Posterior cingulate gyrus (tissue), 11 donors: ENCODE results near the gene PLD4.
"Not testable (repeated sequence)": the region's sequence is repeated elsewhere in the genome, so short reads cannot be mapped to it uniquely, and the experiment has no call there.

Experiments
- DNase-seq, 10 donors: peaks; one replicate each; pipeline versions ENCODE4 v3.0.0 to v3.0.0-alpha.2; 2020 to 2021; ENCODE audit warnings: mixed read lengths in 3 of 10
- intact Hi-C: fragments of 100-400 bp; cut with DNase I; formaldehyde crosslinking; loops from one replicate; pipeline ENCODE4 v1.15.1; 2023

PLD4 gene

DNA sequence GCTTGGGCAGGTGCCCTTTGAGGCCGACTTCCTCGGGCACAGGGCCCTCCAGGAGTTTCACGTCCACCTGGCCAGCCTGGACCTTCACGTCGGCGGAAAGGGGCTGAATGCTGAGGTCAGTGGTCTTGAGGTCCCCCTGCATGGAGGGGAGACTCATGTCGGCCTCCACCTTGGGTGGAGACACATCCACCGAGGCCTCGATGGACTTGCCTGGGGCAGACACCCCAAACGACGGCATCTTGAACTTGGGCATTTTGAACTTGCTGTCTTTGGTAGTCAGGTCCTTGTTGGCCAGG, 24.0 kb downstream of the PLD4 start:
- intact Hi-C loops, result no loop called here
- DNase-seq, result peak in 2 of 10 donors; percentile 11 to 32

DNA sequence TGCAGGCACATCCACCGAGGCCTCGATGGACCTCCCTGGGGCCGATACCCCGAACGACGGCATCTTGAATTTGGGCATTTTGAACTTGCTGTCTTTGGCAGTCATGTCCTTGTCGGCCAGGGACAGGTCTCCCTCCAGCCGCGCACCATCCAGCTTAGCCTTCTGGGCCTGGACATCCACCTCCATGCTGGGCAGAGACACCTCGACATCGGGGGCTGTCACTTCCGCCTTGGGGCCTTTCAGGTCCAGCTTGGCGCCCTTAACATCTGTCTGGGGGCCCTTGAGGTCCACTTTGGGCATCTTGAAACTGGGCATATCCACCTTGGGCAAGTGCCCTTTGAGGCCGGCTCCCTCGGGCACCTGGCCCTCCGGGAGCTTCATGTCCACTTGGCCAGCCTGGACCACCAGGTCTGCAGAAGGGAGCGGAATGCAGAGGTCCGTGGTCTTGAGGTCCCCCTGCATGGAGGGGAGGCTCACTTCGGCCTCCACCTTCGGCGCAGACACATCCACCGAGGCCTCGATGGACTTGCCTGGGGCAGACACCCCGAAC, 24.8 kb downstream of the PLD4 start:
- peak in 4 of 10 donors; percentile 12 to 77 (median 56) for DNase-seq
- intact Hi-C loops, result not testable (repeated sequence)

DNA sequence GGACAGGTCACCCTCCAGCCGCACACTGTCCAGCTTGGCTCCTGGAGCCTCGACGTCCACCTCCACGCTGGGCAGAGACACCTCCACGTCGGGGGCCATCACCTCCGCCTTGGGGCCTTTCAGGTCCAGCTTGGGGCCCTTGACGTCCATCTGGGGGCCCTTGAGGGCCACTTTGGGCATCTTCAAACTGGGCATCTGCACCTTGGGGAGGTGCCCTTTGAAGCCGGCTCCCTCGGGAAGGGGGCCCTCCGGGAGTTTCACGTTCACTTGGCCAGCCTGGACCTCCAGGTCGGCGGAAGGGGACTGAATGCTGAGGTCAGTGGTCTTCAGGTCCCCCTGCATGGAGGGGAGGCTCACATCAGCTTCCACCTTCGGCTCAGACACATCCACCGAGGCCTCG, 25.3 kb downstream of the PLD4 start:
- intact Hi-C loops, result no loop called here
- DNase-seq, result peak in 1 of 10 donors; percentile 58

DNA sequence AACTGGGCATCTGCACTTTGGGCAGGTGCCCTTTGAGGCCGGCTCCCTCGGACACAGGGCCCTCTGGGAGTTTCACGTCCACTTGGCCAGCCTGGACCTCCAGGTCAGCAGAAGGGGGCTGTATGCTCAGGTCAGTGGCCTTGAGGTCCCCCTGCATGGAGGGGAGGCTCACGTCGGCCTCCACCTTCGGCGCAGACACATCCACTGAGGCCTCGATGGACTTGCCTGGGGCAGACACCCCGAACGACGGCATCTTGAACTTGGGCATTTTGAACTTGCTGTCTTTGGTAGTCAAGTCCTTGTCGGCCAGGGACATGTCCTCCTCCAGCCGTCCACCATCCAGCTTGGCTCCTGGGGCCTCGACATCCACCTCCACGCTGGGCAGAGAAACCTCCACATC, 26.0 kb downstream of the PLD4 start:
- peak in 2 of 10 donors; percentile 2 to 63 for DNase-seq
- intact Hi-C loops, result not testable (repeated sequence)

DNA sequence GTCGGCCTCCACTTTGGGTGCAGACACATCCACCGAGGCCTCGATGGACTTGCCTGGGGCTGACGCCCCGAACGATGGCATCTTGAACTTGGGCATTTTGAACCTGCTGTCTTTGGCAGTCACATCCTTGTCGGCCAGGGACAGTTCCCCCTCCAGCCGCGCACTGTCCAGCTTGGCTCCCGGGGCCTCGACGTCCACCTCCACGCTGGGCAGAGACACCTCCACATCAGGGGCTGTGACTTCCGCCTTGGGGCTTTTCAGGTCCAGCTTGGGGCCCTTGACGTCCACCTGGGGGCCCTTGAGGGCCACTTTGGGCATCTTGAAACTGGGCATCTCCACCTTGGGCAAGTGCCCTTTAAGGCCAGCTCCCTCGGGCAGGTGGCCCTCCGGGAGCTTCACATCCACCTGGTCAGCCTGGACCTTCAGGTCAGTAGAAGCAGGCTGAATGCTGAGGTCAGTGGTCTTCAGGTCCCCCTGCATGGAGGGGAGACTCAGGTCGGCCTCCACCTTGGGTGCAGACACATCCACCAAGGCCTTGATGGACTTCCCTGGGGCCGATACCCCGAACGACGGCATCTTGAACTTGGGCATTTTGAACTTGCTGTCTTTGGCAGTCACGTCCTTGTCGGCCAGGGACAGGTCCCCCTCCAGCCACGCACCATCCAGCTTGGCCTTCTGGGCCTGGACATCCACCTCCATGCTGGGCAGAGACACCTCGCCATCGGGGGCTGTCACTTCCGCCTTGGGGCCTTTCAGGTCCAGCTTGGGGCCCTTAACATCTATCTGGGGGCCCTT, 27.4 kb downstream of the PLD4 start:
- peak in 4 of 10 donors; percentile 13 to 80 (median 70) for DNase-seq
- intact Hi-C loops, result not testable (repeated sequence)

DNA sequence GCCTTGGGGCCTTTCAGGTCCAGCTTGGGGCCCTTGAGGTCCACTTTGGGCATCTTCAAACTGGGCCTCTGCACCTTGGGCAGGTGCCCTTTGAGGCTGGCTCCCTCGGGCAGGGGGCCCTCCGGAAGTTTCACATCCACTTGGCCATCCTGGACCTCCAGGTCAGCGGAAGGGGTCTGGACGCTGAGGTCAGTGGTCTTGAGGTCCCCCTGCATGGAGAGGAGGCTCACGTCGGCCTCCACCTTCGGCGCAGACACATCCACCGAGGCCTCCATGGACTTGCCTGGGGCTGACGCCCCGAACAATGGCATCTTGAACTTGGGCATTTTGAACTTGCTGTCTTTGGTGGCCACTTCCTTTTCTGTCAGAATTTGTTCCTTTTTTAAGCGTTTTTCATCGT, 28.4 kb downstream of the PLD4 start:
- intact Hi-C loops, result no loop called here
- DNase-seq, result peak in 3 of 10 donors; percentile 19 to 67 (median 55)

DNA sequence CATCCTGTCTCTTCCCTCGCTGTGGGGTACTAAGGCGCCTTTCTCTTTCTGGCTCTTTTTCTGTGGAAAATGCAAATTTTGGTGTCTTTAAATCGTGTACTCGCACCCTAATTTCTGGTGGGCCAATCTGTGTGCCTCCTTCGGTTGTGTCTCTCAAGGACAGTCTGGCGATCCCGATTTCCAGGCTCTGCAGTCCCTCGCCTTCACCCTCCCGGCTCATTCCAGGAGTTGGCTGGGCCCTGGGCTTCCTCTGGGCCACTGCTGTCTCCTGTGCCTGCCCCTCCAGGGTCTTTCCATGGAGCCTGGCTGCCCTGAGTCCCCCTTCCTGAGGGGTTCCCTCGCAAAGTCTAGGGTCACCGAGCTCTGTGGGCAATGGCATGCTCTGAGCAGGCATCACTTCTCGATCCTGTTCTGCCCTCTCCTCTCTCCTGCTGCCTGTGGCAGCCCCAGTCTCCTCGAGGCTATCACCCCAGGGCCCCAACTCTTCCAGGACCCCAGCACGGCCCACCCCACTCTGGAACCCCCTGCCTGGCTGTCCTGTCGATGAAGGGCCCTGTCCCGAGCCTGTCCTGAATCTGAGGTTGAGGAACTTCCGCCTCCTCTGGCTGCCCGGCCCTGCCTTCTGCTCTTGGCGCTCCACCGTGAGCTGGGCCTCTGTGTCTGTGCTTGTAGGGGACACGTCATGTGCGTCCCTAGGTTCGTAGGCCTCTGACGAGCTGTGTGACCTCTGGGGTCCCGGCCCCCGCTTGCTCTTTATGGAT, 29.4 kb downstream of the PLD4 start:
- intact Hi-C loops, result no loop called here
- peak in 4 of 10 donors; percentile 13 to 77 (median 60) for DNase-seq

DNA sequence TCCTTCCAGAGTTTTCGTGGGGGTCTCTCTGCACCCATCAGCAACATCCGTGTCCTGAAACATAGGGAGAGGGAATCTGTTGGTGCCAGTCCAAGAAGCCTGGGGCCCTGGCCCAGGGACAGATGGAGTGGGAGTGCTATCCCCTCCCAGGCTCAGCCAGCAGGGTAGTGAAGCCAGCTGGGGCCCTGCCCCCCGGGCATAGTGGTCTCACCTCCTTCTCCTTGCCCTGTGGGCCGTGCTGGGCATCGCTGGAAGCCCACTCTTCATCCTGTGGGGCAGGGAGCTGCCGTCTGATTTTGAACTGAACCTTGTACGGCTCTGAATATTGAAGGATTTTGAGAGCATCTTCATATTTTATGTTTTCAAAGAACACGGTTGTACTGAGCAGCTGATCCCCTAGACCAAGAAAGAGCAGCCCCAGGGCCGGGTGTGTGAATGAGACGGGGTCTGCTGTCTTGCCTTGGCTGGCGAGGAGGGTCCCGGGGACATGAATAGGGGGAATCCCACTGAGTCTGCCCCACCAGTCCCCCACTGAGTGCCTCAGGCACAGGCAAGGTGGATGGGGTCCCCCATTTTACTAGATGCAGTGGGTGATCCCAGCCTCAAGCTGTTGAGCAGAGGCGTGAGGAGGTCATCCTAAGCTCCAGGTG, 30.2 kb downstream of the PLD4 start:
- intact Hi-C loops, result no loop called here
- DNase-seq, result peak in 3 of 10 donors; percentile 5 to 72 (median 50)

DNA sequence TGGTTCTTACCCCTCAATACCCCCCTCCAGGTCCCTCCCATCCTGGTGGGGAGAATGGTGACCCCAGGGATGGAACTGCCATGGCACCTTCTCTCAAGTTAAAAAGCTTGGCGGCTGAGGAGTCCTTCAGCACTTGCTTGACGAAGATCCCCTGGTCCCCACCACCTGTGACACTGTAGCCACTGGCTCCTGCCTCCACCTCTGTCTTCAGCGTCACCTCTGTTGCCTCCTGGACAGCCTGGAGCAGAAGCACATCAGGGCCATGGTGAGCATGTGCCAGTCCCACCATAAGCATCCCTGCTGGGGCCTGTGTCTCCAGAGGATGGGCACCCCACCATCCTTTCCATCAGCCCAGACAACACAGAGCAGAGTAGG, 30.7 kb downstream of the PLD4 start:
- DNase-seq, result peak in 2 of 10 donors; percentile 2 to 26
- intact Hi-C loops, result no loop called here

DNA sequence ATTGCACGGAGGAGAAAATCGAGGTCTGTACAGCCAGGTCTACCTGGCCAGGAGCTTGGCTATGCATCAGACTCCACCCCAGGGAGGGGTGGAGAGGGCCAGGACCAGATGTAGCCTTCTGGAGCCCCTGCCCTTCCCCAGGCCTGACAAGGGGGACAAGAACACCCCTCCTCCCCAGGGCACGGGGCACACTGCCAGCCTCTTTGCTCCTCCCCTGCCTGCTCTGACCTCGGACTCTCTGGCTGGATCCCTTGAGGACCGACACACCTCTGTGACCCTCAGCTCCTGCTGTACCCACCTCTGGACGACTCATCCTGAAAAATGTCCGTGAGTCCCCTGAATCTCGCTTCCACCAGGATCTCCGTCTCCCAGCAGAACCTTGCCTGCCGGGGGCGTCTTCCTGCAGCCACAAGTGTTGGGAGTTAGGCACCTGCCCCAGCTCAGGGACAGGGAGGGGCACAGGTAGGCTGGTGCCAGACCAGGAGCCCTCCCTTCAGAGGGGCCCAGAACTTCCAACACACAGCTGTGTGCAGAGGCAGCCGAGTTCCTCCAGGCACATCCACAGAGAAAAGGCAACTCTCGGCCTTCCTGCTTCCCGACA, 31.7 kb downstream of the PLD4 start:
- DNase-seq, result peak in 3 of 10 donors; percentile 17 to 47 (median 42)

DNA sequence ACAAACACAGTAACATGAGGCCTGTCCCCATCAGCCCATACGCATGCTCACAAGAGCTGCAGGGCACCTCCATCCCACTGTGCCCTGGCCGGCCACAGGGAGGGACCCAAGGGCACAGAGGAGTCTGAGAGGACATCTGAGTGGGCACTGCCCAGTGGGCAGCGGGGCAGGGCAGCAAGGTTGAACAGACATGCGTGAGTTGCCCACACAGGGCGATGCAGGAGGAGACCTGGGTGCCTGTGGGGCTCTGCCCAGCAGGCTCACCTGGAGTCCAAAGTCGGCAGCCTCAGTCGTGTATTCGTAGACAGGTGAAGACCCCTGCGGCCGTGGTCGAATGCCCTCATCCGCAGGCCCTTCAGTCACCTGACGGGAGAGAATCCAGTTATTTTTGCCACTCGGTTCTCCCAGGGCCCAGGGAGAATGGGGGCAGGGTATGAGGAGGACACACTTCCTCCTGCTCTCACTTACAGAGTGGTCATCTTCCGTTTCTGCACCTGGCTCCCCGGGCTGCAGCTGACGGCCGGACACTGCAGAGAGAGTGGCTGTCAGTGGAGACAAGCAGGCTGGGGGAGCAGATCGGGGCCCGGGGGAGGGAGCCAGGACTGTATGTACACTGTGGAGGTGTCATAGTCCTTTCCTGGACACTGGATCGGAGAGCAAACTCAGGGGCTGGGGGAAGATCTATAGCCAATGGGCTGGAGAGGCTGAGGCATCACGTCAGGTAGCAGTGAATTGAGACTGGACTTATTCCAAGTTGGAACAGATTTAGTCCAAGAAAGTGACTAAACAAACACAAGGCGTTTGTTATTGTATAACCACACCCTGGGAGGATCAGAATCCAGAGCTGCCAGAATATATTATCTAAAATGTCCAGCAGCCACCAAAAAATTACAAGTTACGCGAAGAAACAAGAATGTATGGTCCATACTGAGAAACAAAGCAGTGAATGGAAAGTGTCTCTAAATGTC, 32.8 kb downstream of the PLD4 start:
- DNase-seq, result peak in 4 of 10 donors; percentile 18 to 73 (median 50)
- intact Hi-C loops, result no loop called here

More for the DNA sequence above, 31.7 kb downstream of the PLD4 start:
- intact Hi-C loops, result no loop called here

DNA sequence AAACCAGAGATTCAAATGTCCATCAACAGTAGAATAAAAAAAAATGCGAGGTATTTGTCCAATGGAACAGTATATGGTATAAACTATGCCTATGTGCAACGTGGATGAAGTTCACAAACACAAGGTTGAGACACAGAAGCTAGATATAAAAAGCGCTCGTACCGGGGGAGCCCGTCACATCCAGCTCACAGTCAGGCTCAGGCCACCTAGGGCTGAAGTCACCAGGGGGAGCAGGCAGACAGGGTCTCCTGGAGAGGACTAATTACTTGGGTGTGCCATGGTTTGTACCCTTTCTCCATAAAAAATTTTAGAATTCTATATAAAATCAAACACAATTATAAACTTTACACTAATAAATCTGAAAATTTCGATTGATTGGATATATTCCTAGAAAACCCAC, 39.9 kb downstream of the PLD4 start:
- peak in 1 of 10 donors; percentile 62 for DNase-seq
- intact Hi-C loops, result no loop called here

DNA sequence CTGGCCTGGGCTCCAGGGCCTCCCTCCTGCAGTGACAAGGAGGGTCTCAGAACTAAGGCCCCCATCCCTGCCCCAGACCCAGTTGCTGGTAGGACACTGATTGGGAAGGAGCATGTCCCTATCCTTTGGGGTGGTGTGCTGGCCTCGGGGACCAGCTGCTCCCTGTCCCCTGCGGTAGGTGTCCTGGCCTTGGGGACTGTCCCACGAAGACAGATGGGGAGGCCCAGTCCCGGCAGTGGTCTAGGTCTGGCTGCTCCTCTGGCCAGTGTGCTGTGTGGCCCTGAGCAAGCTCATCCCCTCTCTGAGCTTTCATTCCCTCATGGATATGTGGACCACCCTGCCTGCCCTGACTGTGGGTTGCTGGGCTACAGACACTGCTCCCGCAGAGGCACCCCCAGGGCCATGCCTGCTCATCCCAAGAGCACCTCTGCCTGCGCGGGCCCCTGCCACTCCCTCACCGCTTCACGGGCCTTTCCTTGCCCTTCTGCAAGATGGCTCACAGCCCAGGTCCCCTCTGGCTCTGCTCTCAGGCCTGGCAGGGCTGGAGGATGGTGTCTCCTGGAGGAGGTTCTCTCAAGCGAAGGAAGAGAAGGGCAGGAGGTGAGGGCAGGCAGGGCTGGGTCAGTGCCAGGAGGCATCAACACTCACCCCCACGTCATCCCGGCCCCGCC, 41.0 kb downstream of the PLD4 start:
- peak in 3 of 10 donors; percentile 67 to 83 (median 80) for DNase-seq
- intact Hi-C loops, result no loop called here

DNA sequence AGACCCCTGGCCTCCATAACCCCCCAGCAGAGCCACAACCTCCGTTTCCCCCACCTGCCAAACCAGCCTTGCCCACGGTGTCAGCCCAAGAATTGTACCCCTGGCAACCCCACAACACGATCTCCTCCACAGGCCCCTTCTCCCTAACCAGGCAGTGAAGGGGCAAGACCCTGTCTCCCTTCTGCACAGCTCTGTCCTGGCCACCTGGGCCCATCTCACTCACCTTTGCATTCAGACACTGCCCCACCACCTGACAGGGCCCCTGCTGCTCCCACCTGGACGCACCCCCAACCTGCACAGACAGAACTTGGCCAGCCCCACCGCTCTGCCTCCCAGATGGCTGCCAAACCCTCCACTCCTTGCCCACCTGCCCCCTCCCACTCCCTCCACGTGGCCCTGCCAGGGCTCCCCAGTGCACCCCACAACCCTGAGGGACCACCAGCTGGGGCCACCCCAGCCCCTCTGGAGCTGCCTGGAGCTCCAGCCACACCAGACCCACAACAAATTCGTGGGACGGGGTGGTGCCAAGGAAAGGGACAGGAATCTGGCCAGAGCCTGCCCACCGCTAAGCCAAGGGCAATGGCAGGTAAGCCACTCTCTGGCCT, 41.7 kb downstream of the PLD4 start:
- intact Hi-C loops, result no loop called here
- peak in 4 of 10 donors; percentile 4 to 73 (median 52) for DNase-seq

DNA sequence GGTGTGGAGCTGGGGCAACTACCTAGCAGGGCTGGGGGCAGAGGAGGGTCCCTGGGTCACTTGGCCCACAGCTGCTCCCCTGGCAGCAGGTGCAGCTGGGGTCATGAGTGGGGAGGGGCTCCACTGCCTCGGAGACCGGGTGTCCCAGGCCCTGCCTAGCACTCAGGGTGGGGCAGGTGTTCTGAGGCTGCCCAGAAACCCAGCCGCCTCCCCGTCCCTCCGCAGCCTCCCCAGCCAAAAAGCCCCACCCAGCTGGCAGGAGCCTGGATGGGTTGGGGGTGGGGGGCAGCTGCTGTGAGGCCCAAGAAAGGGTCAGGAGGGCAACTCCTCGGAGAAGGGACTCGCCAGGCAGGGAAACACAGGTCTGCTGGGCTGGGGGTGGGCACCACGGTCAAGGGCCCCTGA, 42.3 kb downstream of the PLD4 start:
- intact Hi-C loops, result no loop called here
- DNase-seq, result peak in 4 of 10 donors; percentile 2 to 72 (median 60)

DNA sequence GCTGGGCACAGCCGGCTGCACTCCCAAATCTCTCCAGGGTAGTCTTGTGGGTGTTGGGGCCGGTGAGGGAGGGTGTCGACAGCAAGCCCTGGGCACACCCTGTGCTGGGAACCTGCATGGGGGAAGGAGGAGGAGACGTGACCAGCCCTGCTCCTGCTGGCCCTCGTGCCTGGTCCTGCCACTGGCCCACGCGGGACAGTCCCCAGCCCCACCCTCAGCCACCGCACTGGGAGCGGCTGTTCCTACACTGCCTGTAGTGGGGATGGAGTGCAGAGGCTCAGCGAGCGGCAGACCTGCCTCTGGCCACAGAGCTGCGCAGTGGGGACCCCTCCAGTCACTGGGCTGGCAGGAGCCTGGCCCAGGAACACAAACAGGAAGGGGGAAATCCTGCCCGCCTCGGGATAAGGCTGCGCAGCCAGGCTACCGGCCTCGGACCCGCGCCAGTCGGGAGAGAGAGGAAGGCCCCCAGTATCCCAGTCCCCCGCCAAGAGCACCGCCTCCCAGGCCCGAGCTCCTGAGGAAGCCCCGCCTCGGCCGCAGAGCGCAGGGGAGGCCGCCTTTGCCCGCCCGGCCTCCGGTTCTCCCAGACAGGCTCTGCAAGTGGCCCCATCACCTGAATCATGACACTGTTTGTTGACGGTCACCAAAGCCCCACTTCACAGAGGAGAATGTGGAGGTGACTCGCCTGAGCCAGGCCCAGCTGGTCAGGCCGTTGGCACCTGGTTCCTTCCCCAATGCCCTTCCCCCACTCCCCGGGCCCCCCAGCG, 42.9 kb downstream of the PLD4 start:
- DNase-seq, result peak in 4 of 10 donors; percentile 5 to 87 (median 71)
- intact Hi-C loops, result no loop called here

DNA sequence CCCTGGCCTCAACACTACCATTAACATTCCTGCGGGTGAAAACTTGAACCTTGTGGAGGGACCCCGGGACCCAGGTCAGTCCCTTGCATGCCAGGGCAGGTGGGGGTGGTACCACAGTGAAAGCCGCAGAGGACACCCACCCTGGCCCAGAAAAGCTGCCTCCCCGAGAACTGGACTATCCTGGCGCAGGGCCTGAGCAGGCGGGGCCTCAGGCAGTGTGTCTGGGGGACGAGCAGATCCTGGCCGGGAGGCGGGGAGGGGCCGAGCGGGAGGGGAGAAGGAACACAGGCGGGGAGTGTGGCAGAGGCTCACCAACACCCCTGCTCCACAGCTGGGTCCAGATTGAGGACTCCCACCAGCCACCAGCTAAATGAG, 43.5 kb downstream of the PLD4 start:
- intact Hi-C loops, result no loop called here
- DNase-seq, result peak in 4 of 10 donors; percentile 24 to 91 (median 80)
